Mesendoderm (in vitro differentiated cells): ENCODE data around the gene DNAJB7.
A peak's percentile ranks its signal among the peaks of the same experiment; 100 is the strongest.
"Not testable (repeated sequence)": the region's sequence is repeated elsewhere in the genome, so short reads cannot be mapped to it uniquely, and the experiment has no call there.

ENCODE experiments used
- DNase-seq: peaks from one replicate; pipeline ENCODE4 v3.0.0; 2013
- H2AK5ac ChIP-seq: 2 replicates; pipeline ENCODE4 v1.6.1; 2013; ENCODE audit warnings: low read length, inconsistent platforms
- H2BK120ac ChIP-seq: 2 replicates; pipeline ENCODE4 v1.6.1; 2013; ENCODE audit warnings: low read depth, mild to moderate bottlenecking, low read length, moderate library complexity, mixed read lengths
- H2BK15ac ChIP-seq: replicated peaks from 2 replicates; pipeline ENCODE4 v1.6.1; 2013; ENCODE audit warnings: low read depth, mild to moderate bottlenecking, moderate library complexity
- H2BK5ac ChIP-seq: 2 replicates; pipeline ENCODE4 v1.6.1; 2013; ENCODE audit warnings: low read length, inconsistent platforms
- H3K18ac ChIP-seq: 2 replicates; pipeline ENCODE4 v1.6.1; 2013; ENCODE audit warnings: mild to moderate bottlenecking, low read length, mixed read lengths
- H3K23ac ChIP-seq: one replicate; pipeline ENCODE4 v1.6.1; 2013; ENCODE audit warnings: low read length
- H3K27ac ChIP-seq: 2 replicates; pipeline ENCODE4 v1.5.1; 2013; ENCODE audit warnings: low read depth, mild to moderate bottlenecking, inconsistent platforms, low read length, moderate library complexity
- H3K27me3 ChIP-seq: 2 replicates; pipeline ENCODE4 v1.6.1; 2013; ENCODE audit warnings: low read length, control low read depth, mild to moderate bottlenecking, inconsistent platforms; ENCODE audit not compliant: insufficient read depth, poor library complexity
- H3K36me3 ChIP-seq: 2 replicates; pipeline ENCODE4 v1.6.1; 2013; ENCODE audit warnings: low read length, inconsistent platforms; ENCODE audit not compliant: control insufficient read depth, insufficient read depth
- H3K4ac ChIP-seq: one replicate; pipeline ENCODE4 v1.6.1; 2013; ENCODE audit warnings: low read depth, mild to moderate bottlenecking, low read length, moderate library complexity
- H3K4me1 ChIP-seq: 2 replicates; pipeline ENCODE4 v1.6.1; 2013; ENCODE audit warnings: low read depth, low read length, inconsistent platforms; ENCODE audit not compliant: control insufficient read depth
- H3K4me2 ChIP-seq: 2 replicates; pipeline ENCODE4 v1.6.1; 2013; ENCODE audit warnings: low read length
- H3K4me3 ChIP-seq: 2 replicates; pipeline ENCODE4 v1.5.1; 2013; ENCODE audit warnings: mild to moderate bottlenecking, low read length
- H3K56ac ChIP-seq: one replicate; pipeline ENCODE4 v1.6.1; 2013; ENCODE audit warnings: low read length
- H3K79me1 ChIP-seq: 2 replicates; pipeline ENCODE4 v1.6.1; 2013; ENCODE audit warnings: low read length, inconsistent platforms
- H3K79me2 ChIP-seq: 2 replicates; pipeline ENCODE4 v1.6.1; 2013; ENCODE audit warnings: mild to moderate bottlenecking, low read length; ENCODE audit not compliant: control insufficient read depth, insufficient read depth
- H3K9ac ChIP-seq: 2 replicates; pipeline ENCODE4 v1.6.1; 2013; ENCODE audit warnings: low read length, inconsistent platforms
- H4K5ac ChIP-seq: one replicate; pipeline ENCODE4 v1.6.1; 2013; ENCODE audit warnings: low read length
- H4K8ac ChIP-seq: one replicate; pipeline ENCODE4 v1.6.1; 2013; ENCODE audit warnings: low read depth, mild to moderate bottlenecking, control low read depth, low read length, moderate library complexity
- WGBS: extraction: QIAGEN DNeasy Blood & Tissue Kit; methylation state at CpG from one replicate; pipeline ENCODE4 v1.1.7; 2013; ENCODE audit warnings: low lambda C conversion rate, missing lambda C conversion rate; ENCODE audit not compliant: insufficient coverage; ENCODE audit errors: extremely low coverage; 5-methylcytosine and 5-hydroxymethylcytosine counted together

DNAJB7 gene

DNA sequence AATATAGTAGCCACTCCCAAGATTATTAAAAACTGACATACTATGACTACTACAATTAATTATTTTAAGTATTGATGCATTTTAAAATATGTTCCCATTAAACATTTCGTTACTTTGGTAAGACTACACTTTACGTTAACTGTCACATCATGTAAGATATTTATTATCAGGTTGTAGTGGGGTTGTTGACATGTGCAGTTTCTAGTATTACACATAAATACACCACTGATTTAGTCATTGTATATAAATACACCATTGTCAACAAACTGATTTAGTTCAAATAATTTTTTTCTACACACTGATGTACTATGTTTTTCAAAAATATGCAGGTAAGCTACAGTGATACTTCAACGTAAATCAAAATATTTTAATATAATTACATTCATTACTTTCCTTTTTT is 17.0 kb downstream of the DNAJB7 start:
- 100% methylated on average over 1 of the region's 3 CpGs for WGBS
- no peaks in the 10 kb centered on the region for H3K27me3 ChIP-seq
- no peak overlapping the region for H3K18ac ChIP-seq
- H3K4me3 ChIP-seq: no peak overlapping the region
- H3K4me2 ChIP-seq: no peak overlapping the region
- no peaks in the 10 kb centered on the region for H3K79me1 ChIP-seq
- H3K9ac ChIP-seq: no peak overlapping the region
- H3K36me3 ChIP-seq: no peaks in the 10 kb centered on the region
- H3K23ac ChIP-seq: no peak overlapping the region
- H2BK120ac ChIP-seq: no peak overlapping the region
- no peak overlapping the region for H2BK5ac ChIP-seq
- H3K4me1 ChIP-seq: no peaks in the 10 kb centered on the region
- no peak overlapping the region for H4K5ac ChIP-seq
- H3K79me2 ChIP-seq: peaks cover 3% of the 10 kb centered on the region
- no peak overlapping the region for H3K27ac ChIP-seq
- DNase-seq: no peak
- no peak overlapping the region for H2AK5ac ChIP-seq
- H3K56ac ChIP-seq: no peak overlapping the region
- H2BK15ac ChIP-seq: no peak overlapping the region
- no peak overlapping the region for H3K4ac ChIP-seq
- no peak overlapping the region for H4K8ac ChIP-seq

DNA sequence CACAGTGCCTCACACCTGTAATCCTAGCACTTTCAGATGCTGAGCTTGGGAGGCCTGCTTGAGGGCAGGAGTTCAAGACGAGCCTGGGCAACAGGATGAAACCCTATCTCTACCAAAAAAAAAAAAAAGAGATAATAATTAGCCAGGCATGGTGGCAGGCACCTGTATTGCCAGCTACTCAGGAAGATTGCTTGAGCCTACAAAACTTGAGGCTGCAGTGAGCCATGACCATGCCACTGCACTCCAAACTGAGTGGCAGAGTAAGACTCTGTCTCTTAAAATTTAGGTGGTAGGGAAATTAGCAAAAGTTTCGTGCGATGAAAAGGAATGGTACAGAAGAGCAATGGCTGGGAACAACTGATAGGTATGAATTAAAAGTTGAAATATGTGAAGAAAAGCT is 23.4 kb downstream of the DNAJB7 start:
- H3K4me1 ChIP-seq: no peaks in the 10 kb centered on the region
- no peak overlapping the region for H3K4ac ChIP-seq
- 100% methylated on average over 2 of the region's 3 CpGs for WGBS
- DNase-seq: no peak
- no peak overlapping the region for H3K4me3 ChIP-seq
- H3K9ac ChIP-seq: no peak overlapping the region
- no peak overlapping the region for H3K23ac ChIP-seq
- peaks cover 1% of the 10 kb centered on the region for H3K79me2 ChIP-seq
- no peak overlapping the region for H2AK5ac ChIP-seq
- H3K56ac ChIP-seq: no peak overlapping the region
- no peak overlapping the region for H2BK5ac ChIP-seq
- H3K36me3 ChIP-seq: peaks cover 2% of the 10 kb centered on the region
- no peak overlapping the region for H3K4me2 ChIP-seq
- H2BK15ac ChIP-seq: no peak overlapping the region
- no peak overlapping the region for H4K5ac ChIP-seq
- no peaks in the 10 kb centered on the region for H3K27me3 ChIP-seq
- no peak overlapping the region for H4K8ac ChIP-seq
- H3K18ac ChIP-seq: no peak overlapping the region
- H3K79me1 ChIP-seq: no peaks in the 10 kb centered on the region
- no peak overlapping the region for H3K27ac ChIP-seq
- H2BK120ac ChIP-seq: no peak overlapping the region

DNA sequence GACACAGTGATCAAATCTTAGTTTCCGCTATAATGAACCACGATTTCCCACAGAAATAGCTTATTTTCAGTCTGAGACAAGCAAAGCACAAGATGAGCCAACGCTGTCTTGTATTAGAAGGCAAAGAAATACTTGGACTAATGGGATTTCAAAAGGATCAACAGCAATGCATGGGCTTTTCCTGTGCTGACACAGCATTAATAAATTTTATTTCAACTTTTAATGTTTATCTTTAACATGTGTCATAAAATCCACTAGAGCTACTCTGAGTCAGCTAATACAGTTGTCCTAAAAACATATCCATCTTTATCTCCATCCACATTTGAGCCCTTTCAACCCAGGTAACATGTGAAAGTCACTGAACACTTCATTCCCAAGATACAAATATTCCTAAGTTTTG is 27.3 kb downstream of the DNAJB7 start:
- H3K18ac ChIP-seq: no peak overlapping the region
- H4K5ac ChIP-seq: no peak overlapping the region
- peaks cover 2% of the 10 kb centered on the region for H3K36me3 ChIP-seq
- no peak overlapping the region for H2AK5ac ChIP-seq
- H2BK5ac ChIP-seq: no peak overlapping the region
- H3K9ac ChIP-seq: no peak overlapping the region
- H3K27ac ChIP-seq: no peak overlapping the region
- H3K23ac ChIP-seq: no peak overlapping the region
- no peaks in the 10 kb centered on the region for H3K79me1 ChIP-seq
- H3K56ac ChIP-seq: no peak overlapping the region
- WGBS: no CpG with 5 or more reads among the region's 3 CpGs
- H2BK120ac ChIP-seq: no peak overlapping the region
- no peaks in the 10 kb centered on the region for H3K4me1 ChIP-seq
- H3K4me3 ChIP-seq: no peak overlapping the region
- H3K79me2 ChIP-seq: no peaks in the 10 kb centered on the region
- H2BK15ac ChIP-seq: no peak overlapping the region
- no peak overlapping the region for H3K4ac ChIP-seq
- H4K8ac ChIP-seq: no peak overlapping the region
- no peak overlapping the region for H3K4me2 ChIP-seq
- H3K27me3 ChIP-seq: no peaks in the 10 kb centered on the region
- no peak for DNase-seq

DNA sequence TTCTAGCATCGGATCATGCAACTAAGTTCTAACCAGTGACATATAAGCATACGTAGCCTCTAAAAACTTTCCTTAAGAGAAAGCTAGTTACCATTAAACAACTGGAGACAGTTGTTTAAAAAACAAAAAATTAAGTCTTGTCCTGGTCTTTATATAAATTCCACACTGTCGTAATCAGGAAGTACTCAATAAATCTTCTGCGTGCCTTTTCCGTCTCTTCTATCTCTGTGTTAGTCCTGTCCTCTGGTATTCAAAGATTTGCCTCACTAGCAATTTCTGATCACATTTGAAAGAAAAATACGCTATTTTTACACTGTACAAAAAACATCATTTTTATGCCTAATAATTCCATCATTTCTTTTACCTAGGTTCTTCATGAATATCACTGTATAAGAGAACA is 32.8 kb downstream of the DNAJB7 start:
- no peak overlapping the region for H3K18ac ChIP-seq
- H2BK120ac ChIP-seq: no peak overlapping the region
- no peak overlapping the region for H3K4ac ChIP-seq
- H3K79me1 ChIP-seq: no peaks in the 10 kb centered on the region
- no peaks in the 10 kb centered on the region for H3K36me3 ChIP-seq
- H4K8ac ChIP-seq: no peak overlapping the region
- no peak for DNase-seq
- no peak overlapping the region for H3K56ac ChIP-seq
- H2AK5ac ChIP-seq: no peak overlapping the region
- H3K9ac ChIP-seq: no peak overlapping the region
- H3K23ac ChIP-seq: no peak overlapping the region
- no peak overlapping the region for H3K4me2 ChIP-seq
- H3K27me3 ChIP-seq: no peaks in the 10 kb centered on the region
- WGBS: no CpG with 5 or more reads among the region's 6 CpGs
- H3K4me3 ChIP-seq: no peak overlapping the region
- no peaks in the 10 kb centered on the region for H3K79me2 ChIP-seq
- no peaks in the 10 kb centered on the region for H3K4me1 ChIP-seq
- H4K5ac ChIP-seq: no peak overlapping the region
- H2BK15ac ChIP-seq: no peak overlapping the region
- H3K27ac ChIP-seq: no peak overlapping the region
- no peak overlapping the region for H2BK5ac ChIP-seq

DNA sequence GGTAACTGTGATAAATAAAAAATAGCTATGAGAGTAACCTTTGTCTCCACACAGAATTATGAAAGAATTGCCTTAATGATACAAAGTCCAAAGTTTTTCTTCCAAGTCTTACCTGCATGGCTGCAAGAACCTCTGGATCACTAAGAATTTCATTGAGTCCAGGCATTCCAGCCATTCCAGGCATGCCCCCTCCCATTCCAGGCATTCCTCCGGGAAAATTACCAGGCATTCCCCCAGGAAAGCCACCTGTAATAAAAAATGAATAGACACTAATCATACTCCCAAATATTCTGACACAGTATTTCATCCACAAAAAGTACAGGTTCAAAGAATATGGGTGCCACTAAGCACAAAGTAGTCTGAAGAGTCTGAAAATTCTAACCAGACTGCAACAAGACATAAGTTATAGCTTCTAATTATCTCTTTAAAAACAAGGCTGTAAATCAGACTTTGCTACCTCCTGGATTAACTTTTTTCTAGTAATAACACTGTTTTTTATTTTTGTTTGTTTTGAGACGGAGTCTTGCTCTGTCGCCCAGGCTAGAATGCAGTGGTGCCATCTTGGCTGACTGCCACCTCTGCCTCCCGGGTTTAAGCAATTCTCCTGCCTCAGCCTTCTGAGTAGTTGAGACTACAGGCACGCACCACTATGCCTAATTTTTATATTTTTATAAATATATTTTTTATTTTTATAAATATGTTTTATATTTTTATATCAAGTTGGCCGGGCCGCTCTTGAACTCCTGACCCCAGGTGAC is 34.8 kb downstream of the DNAJB7 start:
- Histone ChIP-seq H3K79me1 (no peaks in the 10 kb centered on the region), H3K4ac (no peak overlapping the region), H2BK120ac (no peak overlapping the region), H2BK15ac (no peak overlapping the region), H2AK5ac (no peak overlapping the region), H2BK5ac (no peak overlapping the region), H3K27ac (no peak overlapping the region), H3K36me3 (no peaks in the 10 kb centered on the region), H3K18ac (no peak overlapping the region), H3K23ac (no peak overlapping the region), H4K5ac (no peak overlapping the region), H3K4me3 (no peak overlapping the region), H4K8ac (no peak overlapping the region), H3K56ac (no peak overlapping the region), H3K79me2 (no peaks in the 10 kb centered on the region), H3K9ac (no peak overlapping the region), H3K4me2 (no peak overlapping the region), H3K27me3 (no peaks in the 10 kb centered on the region), H3K4me1 (no peaks in the 10 kb centered on the region)
- no CpG with 5 or more reads among the region's 7 CpGs for WGBS
- DNase-seq: peak; percentile 66

DNA sequence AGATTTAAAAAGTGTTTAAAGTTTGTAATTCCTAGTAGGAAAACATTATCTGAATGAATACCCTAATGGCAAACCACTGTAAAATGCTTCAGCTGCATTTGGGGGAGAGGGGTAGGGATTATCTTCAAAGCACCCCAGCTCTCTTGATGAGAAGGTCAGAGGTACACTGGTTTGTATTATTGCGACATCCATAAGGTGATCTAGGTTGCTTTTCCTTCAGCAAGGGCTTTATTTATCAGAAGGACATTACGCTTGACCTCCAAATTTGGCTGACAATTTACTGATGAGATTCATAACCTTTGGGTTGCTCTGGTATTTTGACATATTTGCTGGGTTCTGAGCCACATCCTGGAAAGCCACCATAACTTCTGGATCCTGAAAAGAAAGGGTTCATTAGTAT is 35.6 kb downstream of the DNAJB7 start:
- not testable (repeated sequence) for DNase-seq, H3K79me1 ChIP-seq, H4K5ac ChIP-seq, H3K79me2 ChIP-seq, H3K27ac ChIP-seq, H4K8ac ChIP-seq, H2BK15ac ChIP-seq, H3K4ac ChIP-seq, H3K4me2 ChIP-seq, H3K4me1 ChIP-seq, H3K9ac ChIP-seq, H3K23ac ChIP-seq, H3K27me3 ChIP-seq, H2AK5ac ChIP-seq, H3K36me3 ChIP-seq, H3K56ac ChIP-seq, H2BK5ac ChIP-seq, H2BK120ac ChIP-seq, H3K18ac ChIP-seq, H3K4me3 ChIP-seq
- no CpG with 5 or more reads among the region's 2 CpGs for WGBS
